Measurements from ENCODE around the gene DDR2. TPM values are rescaled to one million over a fixed set of nuclear protein-coding genes. Genes with fewer than 3 reads are reported as not detected.

Gene DDR2
- polyA plus RNA-seq, 1 of the 3 experiments (the other 2 are of a cell fraction): 34.0 TPM

DNA sequence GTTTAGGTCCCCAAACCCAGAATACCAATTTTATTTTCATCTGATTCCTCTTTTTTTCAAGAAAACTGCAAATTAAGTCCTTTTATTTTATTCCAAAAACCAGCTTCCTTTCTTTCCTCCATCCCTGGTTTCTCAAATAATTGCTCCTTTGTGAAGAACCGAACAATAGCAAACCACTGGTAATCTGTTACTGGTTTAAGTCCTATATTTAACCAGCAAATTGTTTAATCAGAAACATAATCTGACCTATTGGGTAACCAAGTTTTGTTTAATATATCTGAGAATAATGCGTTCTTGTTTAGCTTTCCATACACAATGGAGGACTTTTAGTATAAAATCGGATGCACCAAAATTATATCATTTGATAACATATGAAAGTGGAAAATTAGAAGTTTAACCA is 13.2 kb upstream of the DDR2 start (continued):
- TF ChIP-seq, protein P1, sequence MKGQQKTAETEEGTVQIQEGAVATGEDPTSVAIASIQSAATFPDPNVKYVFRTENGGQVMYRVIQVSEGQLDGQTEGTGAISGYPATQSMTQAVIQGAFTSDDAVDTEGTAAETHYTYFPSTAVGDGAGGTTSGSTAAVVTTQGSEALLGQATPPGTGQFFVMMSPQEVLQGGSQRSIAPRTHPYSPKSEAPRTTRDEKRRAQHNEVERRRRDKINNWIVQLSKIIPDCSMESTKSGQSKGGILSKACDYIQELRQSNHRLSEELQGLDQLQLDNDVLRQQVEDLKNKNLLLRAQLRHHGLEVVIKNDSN (IDR thresholded peaks at IDR 0.05; ENCODE audit: borderline replicate concordance, low read depth): no peak
- TF ChIP-seq RXRA (IDR thresholded peaks at IDR 0.05; ENCODE audit: borderline replicate concordance, low read depth) (no peak), JUND (IDR thresholded peaks at IDR 0.05) (no peak), GATA2 (CRISPR knock-in tag; IDR thresholded peaks at IDR 0.05) (no peak), SIN3A (IDR thresholded peaks at IDR 0.05; ENCODE audit: borderline replicate concordance, low read depth, low read length) (no peak), NFIC (IDR thresholded peaks at IDR 0.05; ENCODE audit: borderline replicate concordance) (no peak), FOXJ3 (CRISPR knock-in tag; IDR thresholded peaks at IDR 0.05) (no peak), FOSL2 (IDR thresholded peaks at IDR 0.05; ENCODE audit: borderline replicate concordance, low read depth) (no peak), SMC3 (IDR thresholded peaks at IDR 0.05; ENCODE audit: low read depth, low read length) (no peak), TCF12 (IDR thresholded peaks at IDR 0.05) (no peak), RCOR1 (IDR thresholded peaks at IDR 0.05; ENCODE audit: low read length) (no peak)

DNA sequence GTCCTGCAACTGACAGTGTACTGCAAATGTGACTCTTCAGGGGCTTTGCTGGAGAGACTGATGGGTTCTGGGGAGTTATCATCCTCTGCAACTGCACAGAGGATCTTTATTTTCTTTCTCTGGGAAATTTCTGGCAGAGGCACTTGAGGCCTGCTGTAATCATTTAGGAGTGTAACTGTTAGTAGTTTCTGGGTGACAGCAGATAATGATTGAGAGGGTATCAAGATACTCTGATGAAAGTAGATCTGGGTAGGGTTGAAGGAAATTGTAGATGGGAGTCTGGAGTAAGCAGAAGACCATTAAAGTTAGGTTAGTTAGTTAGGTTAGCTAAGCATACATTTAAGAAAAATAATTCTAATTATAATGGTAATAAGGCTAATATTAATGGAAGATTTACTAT is 11.0 kb upstream of the DDR2 start:
- Histone ChIP-seq H3K9ac (no peak overlapping the region), H2AFZ (ENCODE audit: low read depth) (no peak overlapping the region), H3K27ac (ENCODE audit: low read depth in 2 of 2, low read length in 1 of 2) (no peak overlapping the region), H3K36me3 (replicated peaks in 1 of 2; ENCODE audit: control insufficient read depth in 1 of 2, insufficient read depth in 2 of 2, low read length in 1 of 2) (peaks cover 2 to 27% of the 10 kb centered on the region in 2 experiments), H3K27me3 (ENCODE audit: insufficient read depth) (no peaks in the 10 kb centered on the region), H3K4me1 (ENCODE audit: control insufficient read depth in 1 of 2, insufficient read depth in 2 of 2, low read depth in 1 of 2, low read length in 1 of 2) (peaks cover 1 to 13% of the 10 kb centered on the region in 2 experiments; a peak in 3 of 4 replicates), H3K79me2 (ENCODE audit: insufficient read depth) (no peaks in the 10 kb centered on the region), H3K9me3 (peaks cover 25% of the 10 kb centered on the region), H4K20me1 (ENCODE audit: insufficient read depth) (no peaks in the 10 kb centered on the region), H3K4me3 (ENCODE audit: low read depth in 2 of 2, low read length in 1 of 2) (no peak overlapping the region), H3F3A (replicated peaks; ENCODE audit: insufficient read depth) (no peaks in the 10 kb centered on the region), H3K4me2 (no peak overlapping the region), H3K9me2 (no peaks in the 10 kb centered on the region)
- no peak for DNase-seq
- ChIA-PET POLR2A (no interaction called here), CTCF (interaction anchor here (2.2 to 4.4 kb wide), 3 partner anchors 8 to 11 kb away, joined by 6 to 28 read pairs (median 12); partner anchors contain the start of gene DDR2)
- TF ChIP-seq TCF12 (IDR thresholded peaks at IDR 0.05) (no peak), JUND (IDR thresholded peaks at IDR 0.05) (no peak)
- TF ChIP-seq, protein P2, sequence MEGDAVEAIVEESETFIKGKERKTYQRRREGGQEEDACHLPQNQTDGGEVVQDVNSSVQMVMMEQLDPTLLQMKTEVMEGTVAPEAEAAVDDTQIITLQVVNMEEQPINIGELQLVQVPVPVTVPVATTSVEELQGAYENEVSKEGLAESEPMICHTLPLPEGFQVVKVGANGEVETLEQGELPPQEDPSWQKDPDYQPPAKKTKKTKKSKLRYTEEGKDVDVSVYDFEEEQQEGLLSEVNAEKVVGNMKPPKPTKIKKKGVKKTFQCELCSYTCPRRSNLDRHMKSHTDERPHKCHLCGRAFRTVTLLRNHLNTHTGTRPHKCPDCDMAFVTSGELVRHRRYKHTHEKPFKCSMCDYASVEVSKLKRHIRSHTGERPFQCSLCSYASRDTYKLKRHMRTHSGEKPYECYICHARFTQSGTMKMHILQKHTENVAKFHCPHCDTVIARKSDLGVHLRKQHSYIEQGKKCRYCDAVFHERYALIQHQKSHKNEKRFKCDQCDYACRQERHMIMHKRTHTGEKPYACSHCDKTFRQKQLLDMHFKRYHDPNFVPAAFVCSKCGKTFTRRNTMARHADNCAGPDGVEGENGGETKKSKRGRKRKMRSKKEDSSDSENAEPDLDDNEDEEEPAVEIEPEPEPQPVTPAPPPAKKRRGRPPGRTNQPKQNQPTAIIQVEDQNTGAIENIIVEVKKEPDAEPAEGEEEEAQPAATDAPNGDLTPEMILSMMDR (IDR thresholded peaks at IDR 0.05): no peak

DNA sequence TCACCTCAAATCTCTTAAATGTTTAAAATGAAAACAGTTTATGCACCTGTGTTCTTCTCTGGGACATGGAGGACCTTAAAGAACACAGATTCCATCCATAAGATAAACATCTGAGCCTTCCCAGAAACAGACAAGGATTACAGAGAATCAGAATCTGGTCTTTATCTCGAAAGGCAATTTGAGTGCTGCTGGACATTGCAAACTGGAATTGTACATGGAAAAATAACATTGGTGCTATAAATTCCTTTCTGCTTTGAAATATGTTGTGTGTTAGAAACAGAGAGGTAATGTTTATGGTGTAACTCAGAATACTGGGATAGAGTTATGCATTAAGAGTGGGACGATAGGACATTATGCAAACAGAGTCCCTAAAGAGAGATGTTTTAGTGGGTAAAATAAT is 6.6 kb upstream of the DDR2 start:
- Histone ChIP-seq H3K9ac (no peak overlapping the region), H3K36me3 (replicated peaks in 1 of 2; ENCODE audit: control insufficient read depth in 1 of 2, insufficient read depth in 2 of 2, low read length in 1 of 2) (no peaks in the 10 kb centered on the region), H3K4me2 (no peak overlapping the region), H3K27ac (ENCODE audit: low read depth in 2 of 2, low read length in 1 of 2) (peak overlapping the region in 1 of 2 experiments; percentile 14; a peak in 1 of 4 replicates), H3K9me2 (no peaks in the 10 kb centered on the region), H3K79me2 (ENCODE audit: insufficient read depth) (no peaks in the 10 kb centered on the region), H2AFZ (ENCODE audit: low read depth) (no peak overlapping the region; the same call in 1 of the 2 replicates), H3K27me3 (ENCODE audit: insufficient read depth) (no peaks in the 10 kb centered on the region), H3F3A (replicated peaks; ENCODE audit: insufficient read depth) (peaks cover 20% of the 10 kb centered on the region), H3K9me3 (no peaks in the 10 kb centered on the region), H4K20me1 (ENCODE audit: insufficient read depth) (no peaks in the 10 kb centered on the region), H3K4me3 (ENCODE audit: low read depth in 2 of 2, low read length in 1 of 2) (no peak overlapping the region), H3K4me1 (ENCODE audit: control insufficient read depth in 1 of 2, insufficient read depth in 2 of 2, low read depth in 1 of 2, low read length in 1 of 2) (peaks cover 30 to 31% of the 10 kb centered on the region in 2 experiments)
- TF ChIP-seq, protein P3, sequence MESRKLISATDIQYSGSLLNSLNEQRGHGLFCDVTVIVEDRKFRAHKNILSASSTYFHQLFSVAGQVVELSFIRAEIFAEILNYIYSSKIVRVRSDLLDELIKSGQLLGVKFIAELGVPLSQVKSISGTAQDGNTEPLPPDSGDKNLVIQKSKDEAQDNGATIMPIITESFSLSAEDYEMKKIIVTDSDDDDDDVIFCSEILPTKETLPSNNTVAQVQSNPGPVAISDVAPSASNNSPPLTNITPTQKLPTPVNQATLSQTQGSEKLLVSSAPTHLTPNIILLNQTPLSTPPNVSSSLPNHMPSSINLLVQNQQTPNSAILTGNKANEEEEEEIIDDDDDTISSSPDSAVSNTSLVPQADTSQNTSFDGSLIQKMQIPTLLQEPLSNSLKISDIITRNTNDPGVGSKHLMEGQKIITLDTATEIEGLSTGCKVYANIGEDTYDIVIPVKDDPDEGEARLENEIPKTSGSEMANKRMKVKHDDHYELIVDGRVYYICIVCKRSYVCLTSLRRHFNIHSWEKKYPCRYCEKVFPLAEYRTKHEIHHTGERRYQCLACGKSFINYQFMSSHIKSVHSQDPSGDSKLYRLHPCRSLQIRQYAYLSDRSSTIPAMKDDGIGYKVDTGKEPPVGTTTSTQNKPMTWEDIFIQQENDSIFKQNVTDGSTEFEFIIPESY (IDR thresholded peaks at IDR 0.05; ENCODE audit: borderline replicate concordance, low read depth): no peak
- peak in 1 of 2 experiments; percentile 72; a peak in 1 of 4 replicates for TF ChIP-seq EP300 (IDR thresholded peaks at IDR 0.05; ENCODE audit: borderline replicate concordance in 1 of 2, low read depth in 1 of 2, low read length in 1 of 2)
- TF ChIP-seq GATA2 (CRISPR knock-in tag; IDR thresholded peaks at IDR 0.05): peak; percentile 85
- TF ChIP-seq RCOR1 (IDR thresholded peaks at IDR 0.05; ENCODE audit: low read length): peak; percentile 71; the same call in 1 of the 2 replicates
- peak; percentile 42 for TF ChIP-seq CHD2 (IDR thresholded peaks at IDR 0.05; ENCODE audit: low read length, partially characterized antibody)
- no peak for TF ChIP-seq FOXM1 (IDR thresholded peaks at IDR 0.05; ENCODE audit: low read depth)
- peak; percentile 70 for TF ChIP-seq TCF12 (IDR thresholded peaks at IDR 0.05)
- CTCF ChIA-PET: interaction anchor here (1.2 to 3.8 kb wide), 3 partner anchors 8 to 47 kb away, joined by 3 to 15 read pairs (median 8); no protein-coding TSS in a partner anchor
- POLR2A ChIA-PET: no interaction called here
- 60% methylated on average over 2 of the region's 2 CpGs for WGBS (ENCODE audit: low lambda C conversion rate)
- no peak for DNase-seq
